Common myeloid progenitor, CD34-positive (primary cell): Measurements from ENCODE around the gene PEX7.

Experiments
- CTCF ChIA-PET: fragments of 350-600 bp; sonication (Branson Sonifier 250); formaldehyde crosslinking; loops from one replicate; lab custom pipeline; 2021; ENCODE audit warnings: antibody characterized with exemption; lab: Charles Lee
- POLR2A ChIA-PET: fragments of 350-600 bp; sonication (Branson Sonifier 250); formaldehyde crosslinking; loops from one replicate; lab custom pipeline; 2021; ENCODE audit warnings: antibody characterized with exemption; lab: Charles Lee
- DNase-seq, 3 donors: peaks; one replicate each; pipeline versions ENCODE4 v3.0.0 to v3.0.0-alpha.2; 2013
- H3K27ac ChIP-seq, 2 experiments: 1 replicate in 1 of 2; 2 replicates in 1 of 2; pipeline ENCODE4 v1.7.0; 2013; ENCODE audit warnings: inconsistent platforms in 2 of 2, low read length in 2 of 2, mild to moderate bottlenecking in 2 of 2, low read depth in 1 of 2, moderate library complexity in 1 of 2; ENCODE audit not compliant: severe bottlenecking in 2 of 2, insufficient read depth in 1 of 2, poor library complexity in 1 of 2
- H3K27me3 ChIP-seq, 5 experiments: replicated peaks in 2 of 5; 1 replicate in 3 of 5; 2 replicates in 2 of 5; pipeline versions ENCODE4 v1.6.1 to v1.7.0; 2013; ENCODE audit warnings: low read length in 4 of 5, mild to moderate bottlenecking in 2 of 5, moderate library complexity in 2 of 5, inconsistent platforms in 1 of 5; ENCODE audit not compliant: insufficient read depth in 5 of 5, control insufficient read depth in 4 of 5
- H3K36me3 ChIP-seq, 4 experiments: 1 replicate in 2 of 4; 2 replicates in 2 of 4; pipeline versions ENCODE4 v1.6.1 to v1.7.0; 2013; ENCODE audit warnings: low read length in 3 of 4, control low read depth in 1 of 4, mild to moderate bottlenecking in 1 of 4; ENCODE audit not compliant: control insufficient read depth in 4 of 4, insufficient read depth in 4 of 4
- H3K4me1 ChIP-seq, 4 experiments: 1 replicate in 3 of 4; 2 replicates in 1 of 4; pipeline versions ENCODE4 v1.6.1 to v1.7.1; 2013; ENCODE audit warnings: low read length in 3 of 4, mild to moderate bottlenecking in 3 of 4, control low read depth in 1 of 4, inconsistent platforms in 1 of 4, moderate library complexity in 1 of 4; ENCODE audit not compliant: control insufficient read depth in 4 of 4, insufficient read depth in 4 of 4; ENCODE audit errors: control extremely low read depth in 1 of 4
- H3K4me3 ChIP-seq, 7 experiments: 1 replicate in 4 of 7; 2 replicates in 3 of 7; pipeline versions ENCODE4 v1.5.1 to v1.7.0; 2013; ENCODE audit warnings: mild to moderate bottlenecking in 7 of 7, low read length in 6 of 7, moderate library complexity in 6 of 7, inconsistent platforms in 2 of 7, low read depth in 2 of 7, control low read depth in 1 of 7; ENCODE audit not compliant: insufficient read depth in 4 of 7, control insufficient read depth in 1 of 7; ENCODE audit errors: extremely low read depth in 1 of 7
- H3K9me3 ChIP-seq, 5 experiments: 1 replicate in 4 of 5; 2 replicates in 1 of 5; pipeline versions ENCODE4 v1.6.1 to v1.7.1; 2013; ENCODE audit warnings: low read length in 4 of 5, mild to moderate bottlenecking in 2 of 5, inconsistent platforms in 1 of 5, low read depth in 1 of 5, moderate library complexity in 1 of 5; ENCODE audit not compliant: control insufficient read depth in 4 of 5, insufficient read depth in 2 of 5; ENCODE audit errors: control extremely low read depth in 1 of 5
- WGBS: methylation state at CpG from one replicate; pipeline ENCODE4 v1.1.5; 2013; ENCODE audit not compliant: insufficient coverage; 5-methylcytosine and 5-hydroxymethylcytosine counted together

The PEX7 gene

GRCh38 chr6:136777651-136778050 lies 44.7 kb upstream of the PEX7 start:
- Histone ChIP-seq H3K4me3 (no peak overlapping the region), H3K36me3 (peaks cover 0 to 2% (median under 1%) of the 10 kb centered on the region in 4 experiments), H3K9me3 (no peaks in the 10 kb centered on the region), H3K27ac (no peak overlapping the region), H3K27me3 (no peaks in the 10 kb centered on the region), H3K4me1 (peaks cover 12 to 45% (median 31%) of the 10 kb centered on the region in 4 experiments)
- ChIA-PET CTCF (interaction anchor here (3.1 kb wide), 1 partner anchor 14 kb away, joined by 11 read pairs; no protein-coding TSS in a partner anchor), POLR2A (interaction anchor here (0.9 kb wide), 1 partner anchor 9 kb away, joined by 3 read pairs; no protein-coding TSS in a partner anchor)
- WGBS: no CpG with 5 or more reads among the region's 3 CpGs
- no peak for DNase-seq

GRCh38 chr6:136779682-136780081 lies 42.7 kb upstream of the PEX7 start:
- POLR2A ChIA-PET: no interaction called here
- H3K4me1 ChIP-seq: peaks cover 22 to 56% (median 47%) of the 10 kb centered on the region in 4 experiments
- H3K9me3 ChIP-seq: no peaks in the 10 kb centered on the region
- no peak for DNase-seq
- no peaks in the 10 kb centered on the region for H3K27me3 ChIP-seq
- no peak overlapping the region for H3K27ac ChIP-seq
- H3K4me3 ChIP-seq: no peak overlapping the region
- CTCF ChIA-PET: interaction anchor here (1.0 kb wide), 1 partner anchor 23 kb away, joined by 3 read pairs; no protein-coding TSS in a partner anchor
- WGBS: 71% methylated on average over 1 of the region's 1 CpG
- peaks cover 0 to 2% (median under 1%) of the 10 kb centered on the region in 4 experiments for H3K36me3 ChIP-seq

- no peak for DNase-seq
- Histone ChIP-seq H3K9me3 (no peaks in the 10 kb centered on the region), H3K36me3 (peaks cover 0 to 2% (median under 1%) of the 10 kb centered on the region in 4 experiments), H3K4me1 (peaks cover 33 to 65% (median 53%) of the 10 kb centered on the region in 4 experiments), H3K27ac (no peak overlapping the region), H3K4me3 (no peak overlapping the region), H3K27me3 (no peaks in the 10 kb centered on the region)
- ChIA-PET POLR2A (interaction anchor here (0.6 kb wide), 1 partner anchor 53 kb away, joined by 5 read pairs; no protein-coding TSS in a partner anchor), CTCF (interaction anchor here (1.0 to 1.3 kb wide), 5 partner anchors 9 to 137 kb away, joined by 3 to 6 read pairs (median 3); partner anchors contain the start of gene MAP3K5)
- WGBS: 100% methylated on average over 1 of the region's 3 CpGs
These were observed 41.4 kb upstream of the PEX7 start for GRCh38 chr6:136780972-136781371.

GRCh38 chr6:136782021-136782770 lies 40.2 kb upstream of the PEX7 start:
- H3K4me1 ChIP-seq: peaks cover 37 to 77% (median 59%) of the 10 kb centered on the region in 4 experiments
- H3K36me3 ChIP-seq: peaks cover 0 to 2% (median 2%) of the 10 kb centered on the region in 4 experiments
- no peaks in the 10 kb centered on the region for H3K9me3 ChIP-seq
- DNase-seq: peak in 2 of 3 donors; percentile 63 to 78
- CTCF ChIA-PET: interaction anchor here (1.0 to 1.2 kb wide), 3 partner anchors 8 to 58 kb away, joined by 3 read pairs; no protein-coding TSS in a partner anchor
- POLR2A ChIA-PET: no interaction called here
- no peaks in the 10 kb centered on the region for H3K27me3 ChIP-seq
- no CpG with 5 or more reads among the region's 1 CpG for WGBS
- peak overlapping the region in 2 of 7 experiments; percentile 20 to 49 for H3K4me3 ChIP-seq
- peak overlapping the region in 1 of 2 experiments; percentile 18 for H3K27ac ChIP-seq

- Histone ChIP-seq H3K36me3 (peaks cover 0 to 2% (median 2%) of the 10 kb centered on the region in 4 experiments), H3K4me3 (peak overlapping the region in 2 of 7 experiments; percentile 12 to 81), H3K9me3 (no peaks in the 10 kb centered on the region), H3K4me1 (peaks cover 45 to 85% (median 65%) of the 10 kb centered on the region in 4 experiments), H3K27ac (peak overlapping the region in 1 of 2 experiments; percentile 84), H3K27me3 (no peaks in the 10 kb centered on the region)
- no peak for DNase-seq
- POLR2A ChIA-PET: no interaction called here
- CTCF ChIA-PET: interaction anchor here (0.6 to 1.7 kb wide), 2 partner anchors 9 to 468 kb away, joined by 3 to 9 read pairs; partner anchors contain the start of gene MAP3K5
- 82% methylated on average over 5 of the region's 6 CpGs for WGBS
These were observed 39.4 kb upstream of the PEX7 start for GRCh38 chr6:136783021-136783420.

- ChIA-PET POLR2A (no interaction called here), CTCF (interaction anchor here (0.8 to 1.7 kb wide), 5 partner anchors 9 to 102 kb away, joined by 3 to 9 read pairs (median 3); partner anchors contain the start of gene MAP3K5)
- Histone ChIP-seq H3K27ac (peak overlapping the region; percentile 41 to 84), H3K4me1 (peaks cover 49 to 91% (median 70%) of the 10 kb centered on the region in 4 experiments), H3K27me3 (no peaks in the 10 kb centered on the region), H3K36me3 (peaks cover 0 to 2% (median 2%) of the 10 kb centered on the region in 4 experiments), H3K4me3 (peak overlapping the region; percentile 21 to 84 (median 68)), H3K9me3 (no peaks in the 10 kb centered on the region)
- DNase-seq: peak; percentile 79 to 93 (median 88)
- WGBS: 9% methylated on average over 9 of the region's 9 CpGs
These were observed 38.7 kb upstream of the PEX7 start for GRCh38 chr6:136783495-136784270.
